GM21381 (cell line): ENCODE results near the gene ZC3H14.
"Not testable (repeated sequence)": the region's sequence is repeated elsewhere in the genome, so short reads cannot be mapped to it uniquely, and the experiment has no call there.

Experiments
- ATAC-seq: cut with Tn5 transposase; IDR thresholded peaks from one replicate; pipeline ENCODE4 v1.9.1; 2021; ENCODE audit warnings: mild to moderate bottlenecking, moderate library complexity; ENCODE audit not compliant: unreplicated experiment

The ZC3H14 gene, protein sequence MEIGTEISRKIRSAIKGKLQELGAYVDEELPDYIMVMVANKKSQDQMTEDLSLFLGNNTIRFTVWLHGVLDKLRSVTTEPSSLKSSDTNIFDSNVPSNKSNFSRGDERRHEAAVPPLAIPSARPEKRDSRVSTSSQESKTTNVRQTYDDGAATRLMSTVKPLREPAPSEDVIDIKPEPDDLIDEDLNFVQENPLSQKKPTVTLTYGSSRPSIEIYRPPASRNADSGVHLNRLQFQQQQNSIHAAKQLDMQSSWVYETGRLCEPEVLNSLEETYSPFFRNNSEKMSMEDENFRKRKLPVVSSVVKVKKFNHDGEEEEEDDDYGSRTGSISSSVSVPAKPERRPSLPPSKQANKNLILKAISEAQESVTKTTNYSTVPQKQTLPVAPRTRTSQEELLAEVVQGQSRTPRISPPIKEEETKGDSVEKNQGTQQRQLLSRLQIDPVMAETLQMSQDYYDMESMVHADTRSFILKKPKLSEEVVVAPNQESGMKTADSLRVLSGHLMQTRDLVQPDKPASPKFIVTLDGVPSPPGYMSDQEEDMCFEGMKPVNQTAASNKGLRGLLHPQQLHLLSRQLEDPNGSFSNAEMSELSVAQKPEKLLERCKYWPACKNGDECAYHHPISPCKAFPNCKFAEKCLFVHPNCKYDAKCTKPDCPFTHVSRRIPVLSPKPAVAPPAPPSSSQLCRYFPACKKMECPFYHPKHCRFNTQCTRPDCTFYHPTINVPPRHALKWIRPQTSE

DNA sequence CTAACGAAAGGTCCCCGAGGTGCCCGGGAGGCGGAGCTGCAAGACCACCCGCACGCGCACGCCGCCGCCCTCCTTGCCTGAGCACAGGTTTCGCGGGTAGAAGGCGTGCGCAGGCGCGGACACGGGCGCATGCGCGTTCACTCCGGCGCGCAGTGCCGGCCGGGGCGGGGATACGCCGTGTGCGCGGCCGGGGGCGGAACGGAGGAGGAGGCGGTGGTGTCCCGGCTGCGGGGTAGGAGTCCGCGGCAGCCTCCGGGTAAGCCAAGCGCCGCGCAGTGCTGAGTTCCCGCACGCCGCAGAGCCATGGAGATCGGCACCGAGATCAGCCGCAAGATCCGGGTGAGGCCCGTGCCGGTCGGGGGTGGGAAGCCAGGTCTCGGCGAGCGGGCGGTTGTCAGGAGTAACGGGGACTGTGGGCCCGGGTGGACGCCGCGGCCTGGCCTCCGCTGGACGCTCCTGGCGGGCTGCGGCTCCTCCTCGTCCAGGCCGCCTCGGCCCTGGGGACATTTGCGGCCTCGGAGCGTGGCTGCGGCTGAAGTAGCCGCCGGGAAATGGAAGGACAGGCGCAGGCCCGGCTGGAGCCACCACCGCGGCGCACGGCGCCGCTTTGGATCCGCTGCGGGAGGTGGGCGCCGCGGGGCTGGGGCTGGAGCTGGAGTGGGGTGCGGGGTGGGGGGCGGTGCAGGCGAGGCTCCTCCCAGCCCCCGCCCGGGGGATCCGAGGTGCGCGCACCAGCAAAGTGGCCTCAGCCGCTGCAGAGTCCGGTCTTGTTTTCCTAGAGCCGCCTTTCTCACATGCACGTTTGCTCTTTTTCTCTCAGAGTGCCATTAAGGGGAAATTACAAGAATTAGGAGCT is at the start of gene ZC3H14:
TSS of gene ZC3H14 (plus strand) at position 207 of the 856 bp plus-strand sequence. CDS start at position 304, 97 bp downstream.
- peak; percentile 91 for ATAC-seq

DNA sequence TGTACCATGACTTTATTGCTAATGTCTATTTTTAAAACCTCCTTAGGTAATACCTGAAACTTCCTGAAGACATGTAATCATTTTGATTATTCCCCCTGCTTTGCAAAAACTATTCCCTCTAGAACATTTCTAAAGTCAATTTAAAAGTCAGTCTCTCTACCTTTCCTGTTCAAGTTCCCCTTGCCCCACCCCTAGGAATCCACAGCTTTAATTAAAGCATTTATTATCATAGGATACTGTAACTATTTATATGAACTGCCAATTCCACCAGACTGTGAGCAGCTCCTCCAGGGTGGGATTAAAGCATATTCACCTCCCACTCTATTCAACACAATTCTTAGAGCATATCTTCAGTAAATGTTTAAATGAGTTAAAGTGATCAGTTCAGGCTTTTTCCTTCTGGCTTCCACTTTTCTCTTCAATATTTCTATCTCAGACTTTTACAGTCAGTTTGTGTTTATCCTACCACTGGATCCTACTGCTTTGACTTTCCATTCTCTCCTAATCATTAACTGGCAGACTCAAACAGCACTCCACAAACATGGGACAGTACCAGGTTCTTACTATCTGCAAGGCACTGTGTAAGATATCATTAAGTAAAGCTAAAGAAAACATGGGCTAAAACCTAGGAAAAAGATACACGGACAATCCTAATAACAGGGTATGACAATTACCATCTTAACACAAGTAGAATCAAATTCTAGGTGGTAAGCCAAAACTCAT is 47.2 kb upstream of the ZC3H14 start:
- no peak for ATAC-seq

DNA sequence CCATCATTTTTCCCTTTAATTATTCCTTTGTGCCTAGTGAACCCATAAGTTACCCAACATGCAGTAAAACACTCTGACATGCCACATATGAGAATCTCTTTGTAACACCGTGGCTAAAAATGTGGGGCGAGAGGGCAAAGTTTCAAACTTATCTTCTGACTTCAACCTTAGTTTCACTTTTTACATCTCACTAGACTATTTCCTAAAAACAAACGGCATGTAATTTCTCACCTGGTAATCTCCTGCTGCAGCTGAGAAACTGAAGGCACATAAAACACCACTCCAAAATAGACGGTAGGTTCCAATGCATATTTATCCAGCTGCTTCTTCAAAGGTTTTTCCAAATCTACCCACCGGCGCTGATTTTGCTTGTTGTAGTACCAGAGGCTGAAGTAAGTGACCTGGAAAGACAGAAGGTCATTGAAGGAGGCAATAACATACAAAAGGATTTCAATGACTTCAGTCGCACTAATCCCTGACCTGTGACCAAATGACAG is 45.9 kb upstream of the ZC3H14 start:
- ATAC-seq: no peak

- no peak for ATAC-seq
These were observed 44.0 kb upstream of the ZC3H14 start for GRCh38 chr14:88518592-88519512.

DNA sequence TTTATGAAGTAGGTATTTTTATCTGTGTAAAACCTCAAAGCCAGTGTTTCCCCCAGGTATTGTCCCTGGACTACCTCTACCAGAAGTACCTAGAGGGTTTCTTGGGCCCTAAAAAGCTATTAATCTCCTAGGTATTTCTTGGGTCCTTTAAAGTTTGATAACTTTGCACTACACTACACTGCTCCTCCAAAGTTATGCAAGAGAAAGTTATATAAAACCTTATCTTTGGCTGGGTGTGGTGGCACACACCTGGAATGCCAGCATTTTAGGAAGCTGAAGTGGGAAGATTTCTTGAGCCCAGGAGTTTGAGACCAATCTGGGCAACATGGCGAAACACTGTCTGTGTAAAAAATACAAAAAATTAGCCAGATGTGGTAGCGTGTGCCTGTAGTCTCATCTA is 42.9 kb upstream of the ZC3H14 start:
- no peak for ATAC-seq

GRCh38 chr14:88521818-88522217 is 41.0 kb upstream of the ZC3H14 start:
- ATAC-seq: no peak

DNA sequence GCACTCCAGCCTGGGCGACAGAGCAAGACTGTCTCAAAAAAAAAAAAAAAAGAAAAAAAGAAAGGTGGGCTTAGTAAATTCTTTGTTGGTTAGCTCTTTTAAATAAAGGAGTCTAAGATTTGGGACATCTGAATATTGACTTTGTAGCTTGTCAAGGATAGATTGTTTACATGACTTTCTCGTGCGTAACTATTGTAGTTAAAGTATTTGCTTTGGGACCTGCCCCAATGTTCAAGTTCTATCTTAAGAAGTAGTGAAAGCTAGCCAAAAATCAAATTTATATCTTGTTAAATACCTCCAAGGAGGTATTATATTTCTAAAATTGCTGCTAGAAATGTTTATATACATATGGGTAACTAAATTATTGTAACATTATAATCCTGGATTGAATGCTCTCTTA is 40.4 kb upstream of the ZC3H14 start:
- ATAC-seq: no peak

DNA sequence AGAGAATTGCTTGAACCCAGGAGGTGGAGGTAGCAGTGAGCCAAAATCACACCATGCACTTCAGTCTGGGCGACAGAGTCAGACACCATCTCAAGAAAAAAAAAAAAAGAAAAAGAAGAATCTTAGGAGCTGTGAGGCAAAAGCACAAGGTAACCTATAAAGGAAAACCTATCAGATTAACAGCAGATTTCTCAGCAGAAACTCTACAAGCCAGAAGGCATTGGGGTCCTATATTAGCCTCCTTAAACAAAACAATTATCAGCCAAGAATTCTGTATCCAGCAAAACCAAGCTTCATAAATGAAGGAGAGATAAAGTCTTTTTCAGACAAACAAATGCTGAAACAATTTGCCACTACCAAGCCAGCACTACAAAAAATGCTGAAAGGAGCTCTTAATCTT is 32.9 kb upstream of the ZC3H14 start:
- ATAC-seq: not testable (repeated sequence)

GRCh38 chr14:88533064-88533602 is 29.7 kb upstream of the ZC3H14 start:
- no peak for ATAC-seq

GRCh38 chr14:88535149-88535548 is 27.7 kb upstream of the ZC3H14 start:
- no peak for ATAC-seq

DNA sequence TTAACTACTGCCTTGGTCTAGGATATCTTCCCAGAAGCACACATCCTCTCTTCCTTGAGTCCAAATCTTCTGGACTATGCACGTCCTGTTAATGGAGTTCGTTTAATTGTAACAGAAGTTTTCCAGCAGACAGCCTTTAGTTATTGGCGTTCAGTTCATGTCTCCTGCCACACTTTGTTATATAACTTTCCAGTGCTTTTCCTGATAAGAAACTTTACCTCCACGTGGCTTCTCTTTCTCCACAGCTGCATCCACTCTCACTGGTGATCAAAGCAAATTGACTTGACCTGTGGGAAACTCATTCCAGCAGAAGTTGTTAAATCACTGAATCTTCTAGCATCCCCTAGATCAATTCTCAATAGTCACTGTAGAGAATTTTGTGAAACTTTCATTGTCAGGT is 27.0 kb upstream of the ZC3H14 start:
- ATAC-seq: no peak

DNA sequence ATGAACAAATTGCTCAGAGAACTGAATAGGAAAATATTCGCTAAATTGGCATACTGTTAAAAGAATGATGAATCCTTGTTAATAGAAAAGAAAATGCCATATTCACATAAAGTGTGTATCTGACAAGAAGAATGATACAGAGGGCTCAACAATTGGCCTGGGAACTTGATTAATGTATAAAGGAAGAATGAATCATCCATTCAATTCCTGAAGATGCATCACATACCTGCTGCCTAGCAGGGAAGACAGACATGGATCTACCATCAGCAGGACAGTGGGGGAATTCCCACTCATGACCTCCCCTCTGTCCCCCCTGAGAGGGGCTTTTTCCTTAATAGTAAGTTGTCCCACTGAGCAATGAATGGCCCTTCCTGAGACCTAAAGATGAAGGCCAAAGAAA is 21.5 kb upstream of the ZC3H14 start:
- ATAC-seq: no peak

DNA sequence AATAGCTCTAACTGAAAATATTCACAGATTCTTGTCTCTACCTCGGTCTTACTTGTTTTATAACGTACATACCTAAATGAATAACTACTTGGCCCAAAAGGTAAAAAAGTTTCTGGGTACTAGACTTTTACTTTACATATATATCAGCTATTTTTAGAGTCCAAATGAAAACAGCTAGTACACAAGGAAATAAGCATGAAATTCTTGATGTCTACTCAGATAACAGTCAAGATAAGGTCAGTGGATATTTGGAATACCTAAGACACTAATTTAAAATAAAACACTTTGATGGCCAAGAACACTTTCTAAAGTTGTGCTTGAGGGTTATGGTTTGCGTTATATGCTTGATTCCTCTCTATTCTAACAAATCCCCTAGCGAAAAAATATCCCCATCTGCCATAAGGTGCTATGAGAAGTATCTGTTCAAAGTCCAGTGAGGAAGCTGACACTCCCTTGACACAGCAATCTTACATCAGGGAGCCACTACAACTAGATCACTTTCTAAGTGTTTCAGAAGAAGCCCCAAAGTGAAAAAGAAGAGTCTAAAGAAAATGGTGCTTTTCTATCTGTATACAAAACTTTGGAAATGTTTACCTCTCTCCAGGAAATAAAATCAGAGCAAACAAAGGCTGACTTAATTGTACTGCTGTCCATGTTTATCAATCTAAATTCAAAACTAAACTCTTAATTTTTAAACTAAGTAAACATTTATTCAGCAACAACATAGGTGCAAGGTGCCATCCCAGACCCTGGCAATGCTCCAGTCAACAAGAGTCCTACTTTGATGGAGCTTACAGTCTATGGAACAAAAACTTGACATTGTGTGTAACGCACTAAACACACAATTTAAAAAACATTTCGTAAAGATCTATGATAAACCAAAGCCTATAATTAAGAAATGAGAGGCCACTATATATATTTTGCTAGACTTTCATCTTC is 19.7 kb upstream of the ZC3H14 start:
- no peak for ATAC-seq

- no peak for ATAC-seq
These were observed 17.6 kb upstream of the ZC3H14 start for GRCh38 chr14:88545256-88545655.

DNA sequence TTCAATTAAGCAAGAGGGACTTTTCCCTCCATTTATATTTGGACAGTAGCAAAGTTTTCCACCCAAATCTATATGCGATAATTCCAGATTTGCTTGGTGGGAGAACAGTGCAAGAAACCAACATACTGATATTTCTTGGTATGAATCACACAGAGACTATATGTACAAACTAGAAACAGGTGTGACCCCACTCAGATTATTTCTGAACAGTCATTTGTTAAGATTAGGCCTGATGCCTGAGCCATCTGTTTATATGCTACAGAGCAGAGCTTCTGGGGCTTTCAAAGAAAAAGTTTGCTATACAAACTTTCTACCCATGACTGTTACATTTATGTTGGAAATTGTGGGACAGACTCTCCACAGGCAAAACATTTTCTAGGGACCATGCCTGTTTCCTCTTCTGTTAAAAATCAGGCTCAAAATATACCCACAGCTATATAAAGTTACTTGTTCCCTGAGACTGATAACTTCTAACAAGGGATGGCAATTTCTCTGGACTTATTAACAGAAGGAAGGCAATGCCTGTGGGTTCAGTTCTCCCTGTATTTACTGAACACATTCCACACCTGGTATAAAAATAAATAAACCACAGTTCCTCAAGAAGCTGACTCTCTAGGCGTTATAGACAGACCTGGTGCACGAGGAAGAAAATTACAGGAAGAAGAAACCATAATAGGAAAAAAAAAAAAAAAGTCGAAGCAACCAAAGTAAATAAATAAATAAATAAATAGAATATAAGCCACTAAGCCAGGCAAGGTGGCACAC is 16.0 kb upstream of the ZC3H14 start:
- ATAC-seq: no peak

DNA sequence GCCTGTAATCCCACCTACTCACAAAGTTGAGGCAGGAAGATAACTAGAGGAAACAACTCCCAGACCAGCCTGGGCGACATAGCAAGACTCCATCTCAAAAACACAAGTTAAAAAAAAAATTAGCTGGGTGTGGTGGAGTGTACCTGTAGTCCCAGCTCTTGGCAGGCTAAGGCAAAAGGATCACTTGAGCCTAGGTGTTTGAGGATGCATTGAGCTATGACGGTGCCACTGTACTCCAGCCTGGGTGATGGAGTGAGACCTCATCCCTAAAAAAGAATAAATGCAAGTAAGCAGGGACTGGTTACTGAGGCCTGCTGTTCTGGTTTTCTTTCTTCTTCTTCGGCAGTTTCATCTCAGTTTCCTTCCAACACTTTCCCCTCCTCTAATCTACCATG is 15.5 kb upstream of the ZC3H14 start:
- ATAC-seq: no peak

GRCh38 chr14:88550078-88550477 is 12.8 kb upstream of the ZC3H14 start:
- no peak for ATAC-seq
